GM18861 (cell line): ENCODE measurements around the gene GEMIN4.

Source experiments
- ATAC-seq: cut with Tn5 transposase; IDR thresholded peaks from one replicate; pipeline ENCODE4 v1.9.1; 2021; ENCODE audit not compliant: unreplicated experiment

Gene GEMIN4

DNA sequence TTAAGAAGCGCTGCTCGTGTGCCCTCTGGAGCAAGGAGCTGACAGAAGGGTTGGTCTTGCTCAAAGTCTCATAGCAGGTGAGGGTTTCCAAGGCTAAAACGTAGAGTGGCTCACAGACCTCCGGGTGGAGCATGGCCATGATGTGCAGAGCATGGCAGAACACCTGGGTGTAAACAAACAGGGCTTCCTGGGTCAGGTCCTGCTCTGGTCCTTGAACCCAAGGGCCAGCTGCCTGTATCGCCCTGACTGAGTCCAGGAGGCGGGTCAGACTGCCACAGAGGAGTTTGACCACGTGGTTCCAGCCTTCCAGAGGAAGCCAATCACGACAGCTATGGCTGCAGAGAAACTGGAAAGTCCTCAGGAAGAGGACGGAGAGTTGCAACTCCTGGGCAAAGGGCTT is 7.1 kb downstream of the GEMIN4 start:
- ATAC-seq: no peak

DNA sequence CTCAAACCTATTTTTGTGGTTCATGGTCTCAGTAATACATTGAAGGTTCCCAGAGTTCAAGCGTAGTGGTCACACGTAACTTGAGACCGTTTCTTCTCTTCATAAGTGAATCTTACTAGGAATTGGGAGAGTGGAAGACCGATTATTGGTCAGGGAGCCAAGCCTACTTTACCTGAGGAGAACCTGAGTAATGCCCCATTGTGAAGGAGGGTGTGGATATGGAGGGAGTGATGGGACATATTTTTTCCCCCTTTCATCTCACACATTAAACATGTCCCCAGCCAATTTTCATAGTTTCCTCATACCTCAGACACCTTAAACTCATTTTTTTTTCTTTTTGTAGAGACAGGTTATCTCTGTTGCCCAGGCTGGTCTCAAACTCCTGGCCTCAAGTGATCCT is 8.9 kb downstream of the GEMIN4 start:
- ATAC-seq: no peak

DNA sequence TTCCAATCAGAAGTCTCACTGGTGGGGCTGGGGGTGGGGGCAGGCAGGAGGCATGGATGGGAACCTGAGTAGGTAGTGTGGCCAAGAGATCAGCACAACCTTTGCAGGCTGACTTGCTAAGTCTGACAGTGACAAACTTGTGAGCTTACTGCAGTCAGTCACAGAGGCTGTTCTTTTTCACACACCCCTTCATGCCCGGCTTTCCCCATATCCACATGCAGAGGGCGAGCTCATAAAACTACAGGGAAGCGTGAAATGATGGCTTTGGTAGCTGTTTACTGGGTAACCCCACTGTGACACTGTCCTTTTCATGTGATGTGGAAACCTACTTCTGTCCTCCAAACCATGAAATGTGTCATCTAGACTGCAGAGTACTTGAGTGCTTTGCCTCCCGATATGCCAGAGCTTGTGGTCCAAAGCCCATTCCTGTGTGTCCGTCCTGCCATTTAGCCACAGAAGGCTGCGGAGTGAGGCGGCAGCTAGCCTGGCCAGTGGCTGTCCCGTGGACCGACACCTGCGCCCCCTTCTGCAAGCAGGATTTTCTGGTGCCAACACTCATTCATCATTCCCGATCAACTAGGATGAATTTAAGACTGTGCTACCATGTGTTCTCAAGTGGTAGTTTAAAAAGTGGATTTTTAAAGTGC is 9.8 kb downstream of the GEMIN4 start:
- no peak for ATAC-seq

DNA sequence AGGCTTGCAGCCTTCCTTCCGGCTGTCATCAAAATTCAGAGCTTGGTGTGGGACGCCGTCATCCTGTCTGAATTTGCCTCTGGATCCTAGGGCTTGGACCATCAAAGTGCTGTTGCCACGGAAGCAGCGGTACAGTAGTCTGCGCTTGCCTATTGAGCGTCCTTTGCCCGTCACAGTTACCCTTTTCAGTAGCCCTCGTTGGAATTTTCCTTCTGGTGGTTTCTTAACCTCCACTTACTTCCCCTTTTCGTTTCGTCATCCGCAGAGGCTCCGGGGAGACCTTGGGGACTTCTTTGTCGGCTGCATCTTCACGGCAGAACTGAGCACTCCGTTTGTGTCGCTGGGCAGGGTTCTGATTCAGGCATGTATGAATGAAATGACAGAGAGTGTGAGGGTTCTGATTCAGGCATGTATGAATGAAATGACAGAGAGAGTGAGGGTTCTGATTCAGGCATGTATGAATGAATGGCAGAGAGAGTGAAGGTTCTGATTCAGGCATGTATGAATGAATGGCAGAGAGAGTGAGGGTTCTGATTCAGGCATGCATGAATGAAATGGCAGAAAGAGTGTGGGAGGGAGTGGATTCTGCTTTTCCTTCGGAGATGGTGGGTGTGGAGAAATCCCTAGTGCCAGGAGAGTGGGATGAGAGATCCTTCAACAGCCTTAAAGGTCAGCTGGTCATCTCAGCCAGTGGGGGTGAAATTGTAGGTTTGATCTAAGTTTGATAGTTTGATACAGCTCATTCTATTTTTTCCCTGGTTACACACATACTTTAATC is 11.6 kb downstream of the GEMIN4 start:
- ATAC-seq: peak; percentile 68

DNA sequence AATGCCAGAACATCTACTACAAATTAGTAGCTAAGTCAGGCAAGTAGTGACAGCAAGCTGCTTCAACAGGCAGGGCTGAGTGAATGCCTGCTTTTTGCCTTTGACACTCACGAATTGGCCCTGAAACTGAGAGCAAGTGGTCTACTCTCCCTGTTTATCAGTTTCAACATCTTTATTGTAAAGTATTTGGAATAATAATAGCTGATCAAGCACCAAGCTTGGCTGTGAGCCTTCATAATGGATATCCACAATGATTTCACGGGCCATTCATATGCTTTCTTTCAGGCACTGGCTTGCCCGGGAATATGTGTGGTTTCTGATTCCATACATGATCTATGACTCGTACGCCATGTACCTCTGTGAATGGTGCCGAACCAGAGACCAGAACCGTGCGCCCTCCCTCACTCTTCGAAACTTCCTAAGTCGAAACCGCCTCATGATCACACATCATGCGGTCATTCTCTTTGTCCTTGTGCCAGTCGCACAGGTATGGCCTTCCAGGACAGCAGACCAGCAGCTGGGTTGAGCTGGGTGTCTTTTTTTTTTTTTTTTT is 14.4 kb downstream of the GEMIN4 start:
- no peak for ATAC-seq

DNA sequence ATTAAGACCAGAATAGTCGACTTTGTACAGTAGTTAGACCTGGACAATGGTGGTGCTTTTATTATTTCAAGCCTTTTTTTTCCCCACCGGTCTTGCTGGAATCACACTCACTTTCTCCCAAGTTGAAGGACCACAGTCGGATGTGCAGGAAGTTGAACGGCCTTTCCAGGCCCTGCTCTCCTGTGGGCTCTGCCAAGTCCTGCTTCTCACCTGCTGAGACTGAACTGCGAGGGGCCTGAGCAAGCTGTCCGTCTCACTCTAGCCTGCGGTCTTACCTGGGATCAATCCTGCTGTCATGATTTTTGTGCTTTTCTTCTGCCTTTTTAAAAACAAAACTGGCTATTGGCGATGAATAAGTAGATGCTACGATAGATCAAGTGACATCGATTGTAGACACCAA is 18.3 kb downstream of the GEMIN4 start:
- ATAC-seq: no peak

DNA sequence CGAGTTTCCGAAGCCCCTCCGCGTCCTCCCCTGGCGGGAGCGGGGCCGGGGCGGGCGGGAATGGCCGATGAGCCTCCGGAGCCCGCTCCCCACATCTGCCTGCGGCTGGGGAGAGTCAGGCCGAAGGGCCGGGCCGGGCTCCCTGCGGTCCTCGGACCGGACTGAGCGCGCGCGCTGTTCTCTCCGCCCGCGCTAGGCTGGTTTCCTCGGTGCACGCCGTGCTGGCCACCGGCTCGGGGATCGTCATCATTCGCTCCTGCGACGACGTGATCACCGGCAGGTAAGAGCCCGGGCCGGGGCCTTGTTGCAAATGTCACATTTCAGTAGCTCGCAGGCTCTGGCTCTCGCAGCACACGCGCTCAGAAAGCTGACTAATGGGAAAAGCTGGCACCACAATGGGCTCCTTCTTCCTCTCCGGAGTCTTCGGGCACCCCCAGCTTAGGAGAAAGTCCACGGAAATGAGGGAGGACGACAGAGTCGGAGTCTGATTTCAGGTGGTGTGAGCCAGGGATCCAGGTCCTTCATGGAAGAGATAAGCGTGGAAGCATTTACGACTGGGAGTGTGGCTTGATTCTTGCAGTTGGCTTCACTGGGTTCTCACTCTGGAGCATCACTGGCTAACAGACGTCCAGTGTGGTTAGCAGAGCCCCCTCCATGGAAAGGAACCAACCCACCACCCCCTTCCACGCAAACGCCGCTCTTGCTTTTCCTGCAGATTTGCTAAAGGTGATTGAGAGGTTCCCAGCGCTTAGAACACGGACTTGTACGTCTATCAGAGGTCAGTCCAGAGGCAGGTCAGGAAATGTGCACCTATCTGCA is 19.0 kb downstream of the GEMIN4 start:
- ATAC-seq: no peak

DNA sequence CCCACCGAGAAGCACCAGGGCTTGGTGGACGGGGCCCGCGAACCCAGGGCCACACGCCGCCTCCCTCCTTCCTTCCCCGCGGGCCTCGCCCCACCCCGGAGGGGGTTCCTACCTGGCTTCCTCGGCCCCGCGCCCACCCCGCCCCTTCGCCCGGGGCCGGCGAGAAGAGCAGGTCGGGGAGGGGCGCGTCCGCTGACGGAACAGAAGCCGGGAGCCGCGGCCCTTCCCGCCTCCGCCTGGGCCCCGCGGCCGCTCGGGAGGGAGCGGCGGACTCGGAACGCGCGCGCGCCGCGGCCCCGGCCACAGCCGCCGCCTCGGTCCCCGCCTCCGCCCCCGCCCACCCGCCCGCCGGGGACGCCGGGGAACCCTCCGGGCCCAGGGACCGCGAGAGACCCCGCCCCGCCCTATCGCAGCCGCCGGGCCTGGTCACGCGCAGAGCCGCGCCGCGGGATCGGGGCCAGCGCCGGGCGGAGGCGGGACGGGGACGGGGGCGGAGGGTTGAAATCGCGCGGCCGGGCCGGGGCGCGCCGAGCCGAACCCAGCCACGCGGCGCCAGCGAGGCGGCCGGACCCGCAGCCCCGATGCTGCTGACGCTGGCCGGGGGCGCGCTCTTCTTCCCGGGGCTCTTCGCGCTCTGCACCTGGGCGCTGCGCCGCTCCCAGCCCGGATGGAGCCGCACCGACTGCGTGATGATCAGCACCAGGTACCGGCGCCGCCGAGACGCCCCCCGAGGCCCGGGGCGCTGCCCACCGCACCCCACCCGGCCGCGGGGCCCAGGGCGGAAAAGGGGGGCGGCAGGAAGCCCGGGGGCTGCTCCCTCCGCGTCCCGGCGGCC is 19.8 kb downstream of the GEMIN4 start, which contains the start of gene TLCD3A:
TLCD3A (plus strand) TSS at position 530 of the 835 bp plus-strand sequence; CDS start at position 582, 52 bp downstream.
- ATAC-seq: no peak

DNA sequence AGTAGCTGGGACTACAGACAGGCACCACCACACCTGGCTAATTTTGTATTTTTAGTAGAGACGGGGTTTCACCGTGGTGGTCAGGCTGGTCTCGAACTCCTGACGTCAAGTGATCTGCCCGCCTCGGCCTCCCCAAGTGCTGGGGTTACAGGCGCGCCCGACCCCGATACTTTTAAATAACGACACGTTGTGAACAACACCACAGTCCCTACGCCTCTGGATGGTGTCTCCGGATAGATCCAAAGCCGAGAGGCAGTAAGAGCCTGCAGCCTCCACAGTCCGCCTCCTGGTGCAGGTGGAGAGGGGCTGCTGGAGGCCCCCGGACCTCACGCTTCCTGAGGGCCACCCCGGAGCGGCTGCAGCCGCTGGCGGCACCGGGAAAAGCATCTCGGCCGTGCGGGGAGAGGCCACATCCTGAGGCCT is 20.4 kb downstream of the GEMIN4 start:
- no peak for ATAC-seq

DNA sequence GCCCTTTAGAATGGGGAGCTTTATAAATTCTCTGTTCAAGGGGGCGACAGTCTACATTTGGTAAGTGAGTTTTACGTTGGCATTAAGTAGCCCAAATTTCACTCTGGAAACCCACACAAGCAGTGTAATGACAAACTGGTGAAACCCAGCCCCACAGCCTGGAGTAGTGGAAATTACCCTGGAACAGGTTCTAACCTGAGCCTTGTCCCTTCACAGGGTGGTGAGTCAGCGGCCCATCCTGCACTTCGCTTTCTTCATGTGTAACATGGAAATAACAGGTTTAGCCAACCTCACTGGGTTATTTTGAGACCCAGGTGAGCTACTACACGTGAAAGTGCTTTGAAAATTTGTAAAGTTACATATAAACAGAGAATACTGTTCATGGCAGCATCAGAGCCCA is 23.2 kb downstream of the GEMIN4 start:
- no peak for ATAC-seq

DNA sequence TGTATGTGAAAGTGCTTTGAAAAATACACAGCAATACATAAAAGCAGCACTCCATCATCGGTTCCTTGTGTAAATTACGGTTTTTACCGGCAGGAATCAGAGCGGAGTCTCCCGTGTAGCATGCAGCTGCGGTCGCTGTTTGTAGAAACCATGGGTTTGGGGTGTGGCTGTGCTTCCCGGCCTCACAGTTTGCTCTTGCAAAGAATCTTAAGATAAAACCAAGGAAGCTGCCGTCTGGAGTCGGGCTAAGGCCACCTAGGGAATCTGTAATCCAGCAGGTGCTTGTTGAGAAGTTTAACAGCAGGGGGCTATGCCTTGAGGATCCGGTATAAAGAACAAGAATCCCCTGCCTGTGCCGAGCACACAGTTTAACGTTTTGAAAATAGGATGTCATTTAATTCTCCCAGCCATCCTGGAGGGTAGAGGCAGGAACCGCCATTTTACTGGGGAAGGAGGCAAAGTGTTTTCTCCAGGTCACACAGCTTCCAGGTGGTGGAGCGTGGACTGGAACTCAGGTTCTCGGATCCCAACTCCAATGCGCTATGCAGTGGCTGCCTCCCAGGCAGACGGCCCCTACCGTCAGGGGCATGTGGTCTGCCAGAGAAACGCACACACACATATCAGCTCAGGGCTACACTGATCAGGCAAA is 25.7 kb downstream of the GEMIN4 start:
- no peak for ATAC-seq

DNA sequence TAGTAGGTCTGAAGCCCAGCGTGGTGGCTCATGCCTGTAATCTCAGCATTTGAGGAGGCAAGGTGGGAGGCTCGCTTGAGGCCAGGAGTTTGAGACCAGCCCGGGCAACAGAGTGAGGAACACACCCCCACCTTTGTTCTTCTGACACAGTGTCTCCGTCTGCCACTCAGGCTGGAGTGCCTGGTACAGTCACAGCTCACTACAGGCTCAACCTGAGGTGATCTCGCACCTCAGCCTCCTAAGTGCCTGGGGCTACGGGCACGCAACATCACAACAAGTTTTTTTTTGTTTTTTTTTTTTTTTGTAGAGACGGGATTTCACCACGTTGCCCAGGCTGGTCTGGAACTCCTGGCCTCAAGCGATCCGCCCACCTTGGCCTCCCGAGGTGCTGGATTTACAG is 26.3 kb downstream of the GEMIN4 start:
- ATAC-seq: no peak

DNA sequence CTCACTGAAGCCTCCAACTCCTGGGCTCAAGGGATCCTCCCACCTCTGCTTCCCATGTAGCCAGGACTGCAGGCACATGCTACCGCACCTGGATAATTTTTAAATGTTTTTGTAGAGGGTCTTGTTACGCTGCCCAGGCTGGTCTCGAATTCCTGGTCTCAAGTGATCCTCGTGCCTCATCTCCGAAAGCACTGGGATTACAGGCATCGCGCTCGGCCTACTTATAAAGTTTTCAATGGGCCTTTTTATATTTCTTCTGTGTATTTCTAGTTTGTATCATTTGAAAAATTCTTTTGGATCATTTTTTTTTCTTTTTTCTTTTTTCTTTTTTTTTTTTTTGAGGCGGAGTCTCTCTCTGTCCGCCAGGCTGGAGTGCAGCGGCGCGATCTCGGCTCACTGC is 27.0 kb downstream of the GEMIN4 start:
- no peak for ATAC-seq

DNA sequence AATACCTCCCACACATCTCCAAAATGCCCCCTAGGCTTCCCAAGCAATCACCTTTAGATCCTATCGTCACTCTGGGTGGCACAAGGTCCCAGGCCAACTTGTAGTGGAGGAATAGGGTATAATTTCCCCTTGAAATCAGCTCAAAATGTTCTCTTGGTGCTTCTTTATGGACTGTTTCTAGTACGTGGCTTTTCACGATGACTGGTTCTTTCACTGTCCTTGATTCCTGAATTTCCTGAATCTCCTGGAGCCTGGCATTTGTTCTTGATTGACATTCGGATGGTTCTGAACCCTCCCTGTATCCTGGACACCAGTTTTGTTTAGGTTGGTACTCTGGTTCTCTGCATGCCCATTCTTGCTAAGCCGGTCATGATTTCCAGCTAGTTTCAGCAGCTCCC is 30.5 kb downstream of the GEMIN4 start:
- ATAC-seq: no peak

DNA sequence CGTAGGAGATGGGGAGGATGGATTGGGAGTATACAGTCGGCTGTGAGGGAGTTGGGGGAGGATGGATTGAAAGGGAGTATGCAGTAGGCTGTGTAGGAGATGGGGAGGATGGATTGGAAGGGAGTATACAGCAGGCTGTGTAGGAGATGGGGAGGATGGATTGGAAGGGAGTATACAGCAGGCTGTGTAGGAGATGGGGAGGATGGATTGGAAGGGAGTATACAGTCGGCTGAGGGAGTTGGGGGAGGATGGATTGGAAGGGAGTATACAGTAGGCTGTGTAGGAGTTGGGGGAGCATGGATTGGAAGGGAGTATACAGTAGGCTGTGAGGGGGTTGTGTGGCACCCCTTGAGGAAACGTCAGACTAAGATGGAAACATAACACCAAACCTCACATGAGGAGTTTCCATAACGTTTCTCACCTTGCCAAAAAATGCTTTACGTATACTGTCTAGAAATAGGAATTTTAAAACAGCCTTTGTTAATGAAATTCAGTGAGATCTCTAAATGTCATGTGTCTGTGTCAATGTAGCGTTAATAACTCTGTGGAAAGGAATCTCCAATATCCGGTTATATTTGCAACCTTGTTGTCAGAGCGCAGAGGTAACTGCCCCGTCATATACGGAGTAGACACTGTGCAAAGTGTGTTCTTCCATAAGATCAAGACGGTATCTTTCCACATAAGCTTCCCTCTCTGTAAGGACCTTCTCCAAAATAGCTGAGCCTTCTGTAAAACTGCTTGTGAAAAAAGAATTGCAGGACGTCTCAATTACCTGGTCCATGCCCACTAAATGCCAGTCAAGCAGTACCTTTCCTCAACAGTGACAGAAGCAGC is 31.1 kb downstream of the GEMIN4 start:
- ATAC-seq: no peak

DNA sequence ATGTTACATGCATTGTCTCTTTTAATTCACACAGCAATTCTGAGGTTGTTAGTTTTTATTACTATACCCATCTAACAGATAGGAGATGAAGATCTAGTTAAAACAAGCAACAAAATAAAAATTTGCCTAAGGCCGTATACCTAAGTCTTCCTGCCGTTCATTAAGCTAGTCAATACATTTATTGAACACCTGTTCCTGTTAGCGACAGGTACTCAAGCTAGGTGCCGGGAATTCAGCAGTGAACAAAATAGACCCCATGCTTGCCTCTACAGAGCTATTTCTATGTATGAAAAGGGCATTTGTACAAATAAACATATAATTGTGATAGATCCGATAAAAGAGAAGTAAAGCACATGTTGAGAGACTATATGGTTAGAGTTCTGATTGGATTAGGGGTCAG is 34.0 kb downstream of the GEMIN4 start:
- ATAC-seq: no peak

DNA sequence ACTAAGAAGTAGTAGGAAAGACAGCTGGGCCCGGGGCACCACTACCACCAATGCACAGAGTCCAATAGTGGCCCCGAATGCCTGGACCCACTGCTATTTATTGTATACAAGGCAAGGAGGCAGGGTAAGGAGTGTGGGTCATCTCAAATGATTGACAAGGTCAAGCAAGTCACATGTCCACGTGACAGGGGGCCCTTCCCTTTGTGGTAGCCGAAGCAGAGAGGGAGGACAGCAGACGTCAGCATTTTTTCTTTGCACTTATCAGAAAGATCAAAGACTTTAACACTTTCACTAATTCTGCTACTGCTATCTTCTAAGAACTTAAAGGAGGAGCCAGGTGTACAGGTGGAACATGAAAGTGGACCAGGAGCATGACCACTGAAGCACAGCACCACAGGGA is 43.9 kb downstream of the GEMIN4 start:
- no peak for ATAC-seq

DNA sequence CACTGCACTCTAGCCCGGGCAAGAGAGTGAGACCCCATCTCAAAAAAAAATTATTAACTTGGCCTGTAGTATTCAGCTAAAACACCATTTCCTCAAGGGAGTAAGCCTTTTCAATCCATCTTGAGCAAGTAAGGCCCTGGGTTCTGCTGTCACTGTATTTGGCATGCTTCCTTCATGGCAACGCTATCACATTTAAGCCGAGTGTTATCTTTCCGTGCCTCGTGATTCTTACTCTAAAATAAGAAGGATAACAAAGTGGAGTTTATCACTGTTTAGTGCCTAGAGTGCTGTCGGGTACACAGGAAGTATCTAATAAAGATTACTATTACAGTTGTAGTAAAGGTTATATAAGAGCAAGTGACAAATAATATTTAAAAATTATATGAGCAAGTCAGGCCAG is 46.2 kb downstream of the GEMIN4 start:
- ATAC-seq: no peak

DNA sequence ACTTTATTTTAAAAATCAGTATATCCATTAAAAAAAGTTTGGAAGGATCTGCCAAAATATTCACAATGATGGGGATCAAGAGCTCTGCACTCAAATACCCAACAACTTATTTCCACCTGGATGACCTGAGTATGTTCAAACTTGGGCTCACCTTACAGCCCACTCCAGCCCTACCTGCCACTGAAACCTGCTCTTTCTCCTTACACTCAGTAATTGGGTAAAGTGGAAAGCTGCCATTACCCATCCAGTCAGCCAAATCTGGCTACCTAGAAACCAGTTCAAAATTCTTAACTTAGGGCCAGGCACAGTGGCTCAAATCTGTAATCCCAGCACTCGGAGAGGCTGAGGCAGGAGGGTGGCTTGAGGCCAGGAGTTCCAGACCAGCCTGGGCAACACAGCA is 47.1 kb downstream of the GEMIN4 start:
- no peak for ATAC-seq
